Breast epithelium (tissue), 4 donors: ENCODE data around the gene STAG1. TPM values are rescaled to one million over a fixed set of nuclear protein-coding genes. Genes with fewer than 3 reads are reported as not detected.

Experiments
- DNase-seq, 2 donors: peaks; one replicate each; pipeline ENCODE4 v3.0.0-alpha.2; 2019; ENCODE audit warnings: low spot score in 2 of 2
- H3K27ac ChIP-seq, 2 donors: fragments of 200-600 bp; sonication (generic) in 1 of 2; one replicate each; pipeline ENCODE4 v1.5.1; 2016 to 2019; ENCODE audit warnings: mild to moderate bottlenecking in 1 of 2
- H3K27me3 ChIP-seq, 2 donors: fragments of 200-600 bp; sonication (generic) in 1 of 2; one replicate each; pipeline versions ENCODE4 v1.5.1 to v1.6.0; 2017 to 2019; ENCODE audit warnings: control low read depth in 1 of 2, mild to moderate bottlenecking in 1 of 2
- H3K36me3 ChIP-seq: fragments of 200-600 bp; one replicate; pipeline ENCODE4 v1.5.1; 2019
- H3K4me1 ChIP-seq, 2 donors: fragments of 200-600 bp; sonication (generic); one replicate each; pipeline ENCODE4 v1.5.1; 2016 to 2019; ENCODE audit warnings: control low read depth in 1 of 2
- H3K4me3 ChIP-seq, 3 donors: fragments of 200-600 bp; sonication (generic); 1 replicate in 2 of 3; 2 replicates in 1 of 3; pipeline ENCODE4 v1.5.1; 2016 to 2019; ENCODE audit warnings: mild to moderate bottlenecking in 3 of 3, moderate library complexity in 2 of 3
- H3K9me3 ChIP-seq, 2 donors: fragments of 200-600 bp; sonication (generic) in 1 of 2; one replicate each; pipeline ENCODE4 v1.5.1; 2016 to 2019; ENCODE audit warnings: control low read depth in 1 of 2
- CTCF ChIP-seq, 3 donors: fragments of 450-650 bp; IDR thresholded peaks; one replicate each; pipeline ENCODE4 v1.5.1; 2016 to 2017; ENCODE audit warnings: antibody characterized with exemption in 3 of 3, mild to moderate bottlenecking in 3 of 3, moderate library complexity in 3 of 3
- POLR2A ChIP-seq: fragments of 450-650 bp; IDR thresholded peaks from one replicate; pipeline ENCODE4 v1.6.1; 2016; ENCODE audit warnings: antibody characterized with exemption, mild to moderate bottlenecking, moderate library complexity
- POLR2AphosphoS5 ChIP-seq, 3 donors: sonication (generic); formaldehyde crosslinking; IDR thresholded peaks; one replicate each; pipeline ENCODE4 v1.6.1; 2017; ENCODE audit warnings: antibody characterized with exemption in 3 of 3
- intact Hi-C: fragments of 100-400 bp; cut with DNase I; formaldehyde crosslinking; loops from one replicate; pipeline ENCODE4 v1.15.1; 2023; ENCODE audit warnings: low total_unique reads
- total RNA-seq, 3 donors: library from RNA; depleted of rRNA; stranded (reverse); fragments of >200 nt; gene quantifications; one replicate each; pipeline ENCODE4 v1.1.0, GENCODE V29; 2016

The STAG1 gene
- total RNA-seq, 3 donors from 2014 or later, result 54.4 to 83.7 (median 73.7) TPM

- peaks cover 0 to 3% of the 10 kb centered on the region in 2 donors for H3K4me1 ChIP-seq
- H3K9me3 ChIP-seq, result no peaks in the 10 kb centered on the region
- intact Hi-C loops, result no loop called here
- no peak overlapping the region for H3K4me3 ChIP-seq
- DNase-seq, result no peak
- H3K27ac ChIP-seq, result no peak overlapping the region
- no peaks in the 10 kb centered on the region for H3K36me3 ChIP-seq
- TF ChIP-seq POLR2AphosphoS5 (IDR thresholded peaks at IDR 0.05) (no peak), CTCF (IDR thresholded peaks at IDR 0.05) (no peak), POLR2A (no peak)
- no peaks in the 10 kb centered on the region for H3K27me3 ChIP-seq
Observed at GRCh38 chr3:136630915-136631314, 121.3 kb downstream of the STAG1 start.

GRCh38 chr3:136626493-136626892, 125.7 kb downstream of the STAG1 start:
- peaks cover 0 to 3% of the 10 kb centered on the region in 2 donors for H3K4me1 ChIP-seq
- no peak for TF ChIP-seq POLR2AphosphoS5 (IDR thresholded peaks at IDR 0.05)
- no peak for TF ChIP-seq POLR2A
- no peak for TF ChIP-seq CTCF (IDR thresholded peaks at IDR 0.05)
- intact Hi-C loops, result no loop called here

GRCh38 chr3:136624894-136625815, 127.0 kb downstream of the STAG1 start:
- no peak for TF ChIP-seq CTCF (IDR thresholded peaks at IDR 0.05)
- no peak for TF ChIP-seq POLR2AphosphoS5 (IDR thresholded peaks at IDR 0.05)
- TF ChIP-seq POLR2A, result no peak
- Histone ChIP-seq H3K4me3 (no peak overlapping the region), H3K27me3 (no peaks in the 10 kb centered on the region), H3K9me3 (no peaks in the 10 kb centered on the region), H3K36me3 (no peaks in the 10 kb centered on the region), H3K4me1 (no peaks in the 10 kb centered on the region), H3K27ac (no peak overlapping the region)
- DNase-seq, result no peak
- intact Hi-C loops, result no loop called here

More at GRCh38 chr3:136626493-136626892, 125.7 kb downstream of the STAG1 start:
- DNase-seq, result no peak
- Histone ChIP-seq H3K27me3 (no peaks in the 10 kb centered on the region), H3K27ac (no peak overlapping the region), H3K9me3 (no peaks in the 10 kb centered on the region), H3K4me3 (no peak overlapping the region), H3K36me3 (no peaks in the 10 kb centered on the region)

GRCh38 chr3:136624371-136624770, 127.8 kb downstream of the STAG1 start:
- TF ChIP-seq POLR2AphosphoS5 (IDR thresholded peaks at IDR 0.05), result no peak
- TF ChIP-seq CTCF (IDR thresholded peaks at IDR 0.05), result no peak
- TF ChIP-seq POLR2A, result no peak
- Histone ChIP-seq H3K27me3 (no peaks in the 10 kb centered on the region), H3K4me1 (no peaks in the 10 kb centered on the region), H3K36me3 (no peaks in the 10 kb centered on the region), H3K4me3 (no peak overlapping the region), H3K9me3 (no peaks in the 10 kb centered on the region), H3K27ac (no peak overlapping the region)
- intact Hi-C loops, result no loop called here
- no peak for DNase-seq

GRCh38 chr3:136621628-136622027, 130.6 kb downstream of the STAG1 start:
- no peak for DNase-seq
- Histone ChIP-seq H3K36me3 (no peaks in the 10 kb centered on the region), H3K27ac (no peak overlapping the region), H3K4me3 (no peak overlapping the region), H3K27me3 (no peaks in the 10 kb centered on the region), H3K9me3 (no peaks in the 10 kb centered on the region), H3K4me1 (no peaks in the 10 kb centered on the region)
- intact Hi-C loops, result no loop called here
- no peak for TF ChIP-seq POLR2AphosphoS5 (IDR thresholded peaks at IDR 0.05)
- no peak for TF ChIP-seq CTCF (IDR thresholded peaks at IDR 0.05)
- no peak for TF ChIP-seq POLR2A
